SK-N-SH treated with all-trans-retinoic acid at 6 μM for 48 hours (cell line): ENCODE measurements around the gene LSM12.

ENCODE experiments used
- ARNTL ChIP-seq: fragments of 450-650 bp; formaldehyde crosslinking; IDR thresholded peaks from 2 replicates; pipeline ENCODE4 v1.5.0; 2020; ENCODE audit warnings: low read depth, mild to moderate bottlenecking, moderate library complexity, borderline replicate concordance
- CSRNP3 ChIP-seq: fragments of 250-450 bp; sonication (Bioruptor Pico); IDR thresholded peaks from 2 replicates; pipeline ENCODE4 v1.5.1; 2021; ENCODE audit warnings: mild to moderate bottlenecking, moderate library complexity
- ESRRG ChIP-seq: fragments of 250-450 bp; sonication (Bioruptor Pico); IDR thresholded peaks from 2 replicates; pipeline ENCODE4 v1.6.1; 2021; ENCODE audit warnings: mild to moderate bottlenecking
- PPARA ChIP-seq: fragments of 250-450 bp; sonication (Bioruptor Pico); IDR thresholded peaks from 2 replicates; pipeline ENCODE4 v1.5.0; 2020; ENCODE audit warnings: mild to moderate bottlenecking, borderline replicate concordance
- ZFP3 ChIP-seq: fragments of 250-450 bp; sonication (Bioruptor Pico); IDR thresholded peaks from 2 replicates; pipeline ENCODE4 v1.5.0; 2020; ENCODE audit warnings: mild to moderate bottlenecking, moderate library complexity
- ZFP30 ChIP-seq: fragments of 450-650 bp; formaldehyde crosslinking; IDR thresholded peaks from 2 replicates; pipeline ENCODE4 v1.5.0; 2022; ENCODE audit warnings: mild to moderate bottlenecking, moderate library complexity
- ZNF565 ChIP-seq: fragments of 450-650 bp; formaldehyde crosslinking; conservative IDR thresholded peaks from 2 replicates; pipeline ENCODE4 v1.5.0; 2020; ENCODE audit warnings: low read depth, mild to moderate bottlenecking, moderate library complexity
- TF ChIP-seq, protein P1 (sequence below): fragments of 250-450 bp; sonication (Bioruptor Pico); IDR thresholded peaks from 2 replicates; pipeline ENCODE4 v1.5.1; 2020; ENCODE audit warnings: low read depth, mild to moderate bottlenecking, moderate library complexity
- TF ChIP-seq, protein P2 (sequence below): fragments of 250-450 bp; sonication (Bioruptor Pico); IDR thresholded peaks from 2 replicates; pipeline ENCODE4 v1.8.0; 2021; ENCODE audit warnings: low read depth, mild to moderate bottlenecking, moderate library complexity, borderline replicate concordance
- TF ChIP-seq, protein P3 (sequence below): fragments of 250-450 bp; sonication (Bioruptor Pico); IDR thresholded peaks from 2 replicates; pipeline ENCODE4 v1.8.0; 2020; ENCODE audit warnings: mild to moderate bottlenecking, moderate library complexity, borderline replicate concordance
- TF ChIP-seq, protein P4 (sequence below): fragments of 250-450 bp; sonication (Bioruptor Pico); IDR thresholded peaks from 2 replicates; pipeline ENCODE4 v1.5.0; 2020; ENCODE audit warnings: mild to moderate bottlenecking, moderate library complexity

- TF ChIP-seq ZFP30 (CRISPR knock-in tag) (no peak), ZFP3 (no peak), CSRNP3 (CRISPR knock-in tag) (no peak), ZNF565 (CRISPR knock-in tag) (no peak), PPARA (CRISPR knock-in tag) (no peak), ESRRG (no peak), ARNTL (CRISPR knock-in tag) (no peak)
- TF ChIP-seq, protein P1, sequence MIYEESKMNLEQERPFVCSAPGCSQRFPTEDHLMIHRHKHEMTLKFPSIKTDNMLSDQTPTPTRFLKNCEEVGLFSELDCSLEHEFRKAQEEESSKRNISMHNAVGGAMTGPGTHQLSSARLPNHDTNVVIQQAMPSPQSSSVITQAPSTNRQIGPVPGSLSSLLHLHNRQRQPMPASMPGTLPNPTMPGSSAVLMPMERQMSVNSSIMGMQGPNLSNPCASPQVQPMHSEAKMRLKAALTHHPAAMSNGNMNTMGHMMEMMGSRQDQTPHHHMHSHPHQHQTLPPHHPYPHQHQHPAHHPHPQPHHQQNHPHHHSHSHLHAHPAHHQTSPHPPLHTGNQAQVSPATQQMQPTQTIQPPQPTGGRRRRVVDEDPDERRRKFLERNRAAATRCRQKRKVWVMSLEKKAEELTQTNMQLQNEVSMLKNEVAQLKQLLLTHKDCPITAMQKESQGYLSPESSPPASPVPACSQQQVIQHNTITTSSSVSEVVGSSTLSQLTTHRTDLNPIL (CRISPR knock-in tag): no peak
- TF ChIP-seq, protein P2, sequence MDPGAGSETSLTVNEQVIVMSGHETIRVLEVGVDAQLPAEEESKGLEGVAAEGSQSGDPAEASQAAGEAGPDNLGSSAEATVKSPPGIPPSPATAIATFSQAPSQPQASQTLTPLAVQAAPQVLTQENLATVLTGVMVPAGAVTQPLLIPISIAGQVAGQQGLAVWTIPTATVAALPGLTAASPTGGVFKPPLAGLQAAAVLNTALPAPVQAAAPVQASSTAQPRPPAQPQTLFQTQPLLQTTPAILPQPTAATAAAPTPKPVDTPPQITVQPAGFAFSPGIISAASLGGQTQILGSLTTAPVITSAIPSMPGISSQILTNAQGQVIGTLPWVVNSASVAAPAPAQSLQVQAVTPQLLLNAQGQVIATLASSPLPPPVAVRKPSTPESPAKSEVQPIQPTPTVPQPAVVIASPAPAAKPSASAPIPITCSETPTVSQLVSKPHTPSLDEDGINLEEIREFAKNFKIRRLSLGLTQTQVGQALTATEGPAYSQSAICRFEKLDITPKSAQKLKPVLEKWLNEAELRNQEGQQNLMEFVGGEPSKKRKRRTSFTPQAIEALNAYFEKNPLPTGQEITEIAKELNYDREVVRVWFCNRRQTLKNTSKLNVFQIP: no peak
- TF ChIP-seq, protein P3, sequence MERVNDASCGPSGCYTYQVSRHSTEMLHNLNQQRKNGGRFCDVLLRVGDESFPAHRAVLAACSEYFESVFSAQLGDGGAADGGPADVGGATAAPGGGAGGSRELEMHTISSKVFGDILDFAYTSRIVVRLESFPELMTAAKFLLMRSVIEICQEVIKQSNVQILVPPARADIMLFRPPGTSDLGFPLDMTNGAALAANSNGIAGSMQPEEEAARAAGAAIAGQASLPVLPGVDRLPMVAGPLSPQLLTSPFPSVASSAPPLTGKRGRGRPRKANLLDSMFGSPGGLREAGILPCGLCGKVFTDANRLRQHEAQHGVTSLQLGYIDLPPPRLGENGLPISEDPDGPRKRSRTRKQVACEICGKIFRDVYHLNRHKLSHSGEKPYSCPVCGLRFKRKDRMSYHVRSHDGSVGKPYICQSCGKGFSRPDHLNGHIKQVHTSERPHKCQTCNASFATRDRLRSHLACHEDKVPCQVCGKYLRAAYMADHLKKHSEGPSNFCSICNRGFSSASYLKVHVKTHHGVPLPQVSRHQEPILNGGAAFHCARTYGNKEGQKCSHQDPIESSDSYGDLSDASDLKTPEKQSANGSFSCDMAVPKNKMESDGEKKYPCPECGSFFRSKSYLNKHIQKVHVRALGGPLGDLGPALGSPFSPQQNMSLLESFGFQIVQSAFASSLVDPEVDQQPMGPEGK (CRISPR knock-in tag): no peak
- TF ChIP-seq, protein P4, sequence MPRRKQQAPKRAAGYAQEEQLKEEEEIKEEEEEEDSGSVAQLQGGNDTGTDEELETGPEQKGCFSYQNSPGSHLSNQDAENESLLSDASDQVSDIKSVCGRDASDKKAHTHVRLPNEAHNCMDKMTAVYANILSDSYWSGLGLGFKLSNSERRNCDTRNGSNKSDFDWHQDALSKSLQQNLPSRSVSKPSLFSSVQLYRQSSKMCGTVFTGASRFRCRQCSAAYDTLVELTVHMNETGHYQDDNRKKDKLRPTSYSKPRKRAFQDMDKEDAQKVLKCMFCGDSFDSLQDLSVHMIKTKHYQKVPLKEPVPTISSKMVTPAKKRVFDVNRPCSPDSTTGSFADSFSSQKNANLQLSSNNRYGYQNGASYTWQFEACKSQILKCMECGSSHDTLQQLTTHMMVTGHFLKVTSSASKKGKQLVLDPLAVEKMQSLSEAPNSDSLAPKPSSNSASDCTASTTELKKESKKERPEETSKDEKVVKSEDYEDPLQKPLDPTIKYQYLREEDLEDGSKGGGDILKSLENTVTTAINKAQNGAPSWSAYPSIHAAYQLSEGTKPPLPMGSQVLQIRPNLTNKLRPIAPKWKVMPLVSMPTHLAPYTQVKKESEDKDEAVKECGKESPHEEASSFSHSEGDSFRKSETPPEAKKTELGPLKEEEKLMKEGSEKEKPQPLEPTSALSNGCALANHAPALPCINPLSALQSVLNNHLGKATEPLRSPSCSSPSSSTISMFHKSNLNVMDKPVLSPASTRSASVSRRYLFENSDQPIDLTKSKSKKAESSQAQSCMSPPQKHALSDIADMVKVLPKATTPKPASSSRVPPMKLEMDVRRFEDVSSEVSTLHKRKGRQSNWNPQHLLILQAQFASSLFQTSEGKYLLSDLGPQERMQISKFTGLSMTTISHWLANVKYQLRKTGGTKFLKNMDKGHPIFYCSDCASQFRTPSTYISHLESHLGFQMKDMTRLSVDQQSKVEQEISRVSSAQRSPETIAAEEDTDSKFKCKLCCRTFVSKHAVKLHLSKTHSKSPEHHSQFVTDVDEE (CRISPR knock-in tag): no peak
These were observed 15.2 kb upstream of the LSM12 start for GRCh38 chr17:44081681-44082080.
